CD4-positive, alpha-beta T cell treated with Interleukin-4 for 1 hour (primary cell): ENCODE results near the gene RAB40C.

Source experiments
- DNase-seq, 2 donors: peaks; one replicate each; pipeline ENCODE4 v3.0.0-alpha.2; 2020 to 2022

The RAB40C gene

DNA sequence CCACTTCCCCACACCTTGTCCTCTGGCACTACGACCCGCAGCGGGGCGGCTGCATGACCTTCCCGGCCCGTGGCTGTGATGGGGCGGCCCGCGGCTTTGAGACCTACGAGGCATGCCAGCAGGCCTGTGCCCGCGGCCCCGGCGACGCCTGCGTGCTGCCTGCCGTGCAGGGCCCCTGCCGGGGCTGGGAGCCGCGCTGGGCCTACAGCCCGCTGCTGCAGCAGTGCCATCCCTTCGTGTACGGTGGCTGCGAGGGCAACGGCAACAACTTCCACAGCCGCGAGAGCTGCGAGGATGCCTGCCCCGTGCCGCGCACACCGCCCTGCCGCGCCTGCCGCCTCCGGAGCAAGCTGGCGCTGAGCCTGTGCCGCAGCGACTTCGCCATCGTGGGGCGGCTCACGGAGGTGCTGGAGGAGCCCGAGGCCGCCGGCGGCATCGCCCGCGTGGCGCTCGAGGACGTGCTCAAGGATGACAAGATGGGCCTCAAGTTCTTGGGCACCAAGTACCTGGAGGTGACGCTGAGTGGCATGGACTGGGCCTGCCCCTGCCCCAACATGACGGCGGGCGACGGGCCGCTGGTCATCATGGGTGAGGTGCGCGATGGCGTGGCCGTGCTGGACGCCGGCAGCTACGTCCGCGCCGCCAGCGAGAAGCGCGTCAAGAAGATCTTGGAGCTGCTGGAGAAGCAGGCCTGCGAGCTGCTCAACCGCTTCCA lies 43.6 kb downstream of the RAB40C start:
- no peak for DNase-seq

DNA sequence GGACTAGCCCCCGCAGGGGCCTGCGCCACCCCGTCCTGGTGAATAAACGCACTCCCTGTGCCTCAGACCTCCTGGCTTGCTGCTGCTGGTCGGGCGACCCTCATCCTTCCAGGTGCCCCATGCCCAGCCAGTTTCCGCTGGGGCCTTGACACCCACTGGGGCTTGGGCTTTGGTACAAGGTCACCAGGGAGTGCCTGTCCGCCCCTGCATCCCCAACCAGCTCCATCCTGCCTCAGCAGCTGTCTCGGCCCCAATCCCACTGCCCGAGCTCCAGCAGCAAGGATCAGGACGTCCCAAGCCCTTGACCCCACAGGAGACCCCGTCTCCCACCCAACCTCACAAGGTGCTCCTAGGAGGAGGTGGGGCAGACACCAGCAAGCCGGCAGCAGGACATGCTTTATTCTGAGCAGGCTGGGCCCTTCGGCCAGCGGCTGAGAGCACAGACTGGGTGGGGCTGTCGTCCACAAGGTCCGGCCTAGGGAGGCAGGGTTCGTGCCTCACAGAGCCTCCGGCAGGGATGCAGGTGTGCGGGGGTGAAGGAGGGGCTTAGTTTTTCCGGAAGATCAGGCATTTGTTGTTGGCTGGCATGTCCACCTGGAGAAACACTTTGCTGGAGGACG lies 44.3 kb downstream of the RAB40C start:
- no peak for DNase-seq

- no peak for DNase-seq
Observed at GRCh38 chr16:634996-635395, 45.1 kb downstream of the RAB40C start.

GRCh38 chr16:635573-636205 lies 45.8 kb downstream of the RAB40C start:
- no peak for DNase-seq

- peak; percentile 95 for DNase-seq
Observed at GRCh38 chr16:636206-637080, 46.6 kb downstream of the RAB40C start, which contains the start of gene METTL26. Gene METTL26, minus strand, starts transcription at chr16:636305. Its CDS starts 15 bp downstream, at chr16:636290.

DNA sequence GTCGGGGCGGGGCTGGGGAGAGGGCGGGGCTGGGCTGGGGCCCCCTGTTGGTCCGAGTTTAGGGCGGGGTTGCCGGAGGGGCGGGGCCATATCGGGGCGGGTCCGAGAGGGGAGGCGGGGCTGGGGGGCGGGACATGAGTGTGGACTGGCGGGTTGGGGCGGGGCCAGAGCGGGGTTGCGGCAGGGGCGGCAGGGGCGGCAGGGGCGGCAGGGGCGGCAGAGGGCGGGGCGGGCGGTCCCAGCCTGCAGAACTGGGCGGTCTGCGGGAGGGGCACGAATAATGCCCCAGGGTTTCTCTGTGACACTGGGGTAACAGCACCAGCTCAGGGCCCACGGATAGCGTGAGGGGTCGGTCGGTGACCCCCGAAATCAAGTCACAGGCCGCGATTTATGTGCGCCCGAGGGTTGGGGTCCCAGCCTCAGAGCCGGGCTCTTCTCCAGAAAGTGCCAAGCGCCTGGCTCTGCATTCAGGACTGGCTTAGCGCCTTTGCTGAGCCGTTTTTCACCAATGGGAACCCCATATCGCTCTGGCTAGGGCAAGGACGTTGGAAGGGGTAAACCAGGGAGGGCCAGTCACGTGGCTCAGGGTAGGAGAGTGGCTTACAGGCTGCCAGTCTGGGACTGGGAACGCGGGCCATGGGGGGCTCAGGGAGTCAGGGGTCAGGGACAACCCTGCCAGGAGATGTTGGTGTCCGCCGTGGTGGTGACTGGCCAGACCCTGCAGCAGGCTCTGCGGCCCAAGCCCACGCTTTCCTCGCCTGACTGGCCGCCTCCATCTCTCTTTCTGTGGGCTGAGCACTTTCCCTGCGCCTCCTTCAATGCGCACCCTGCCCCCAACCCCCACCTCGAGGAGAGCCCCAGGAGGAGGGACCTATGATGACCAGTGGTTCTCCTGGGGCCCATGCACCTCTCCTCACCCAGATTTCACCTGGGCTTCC lies 47.5 kb downstream of the RAB40C start:
- DNase-seq = peak; percentile 87 to 91

DNA sequence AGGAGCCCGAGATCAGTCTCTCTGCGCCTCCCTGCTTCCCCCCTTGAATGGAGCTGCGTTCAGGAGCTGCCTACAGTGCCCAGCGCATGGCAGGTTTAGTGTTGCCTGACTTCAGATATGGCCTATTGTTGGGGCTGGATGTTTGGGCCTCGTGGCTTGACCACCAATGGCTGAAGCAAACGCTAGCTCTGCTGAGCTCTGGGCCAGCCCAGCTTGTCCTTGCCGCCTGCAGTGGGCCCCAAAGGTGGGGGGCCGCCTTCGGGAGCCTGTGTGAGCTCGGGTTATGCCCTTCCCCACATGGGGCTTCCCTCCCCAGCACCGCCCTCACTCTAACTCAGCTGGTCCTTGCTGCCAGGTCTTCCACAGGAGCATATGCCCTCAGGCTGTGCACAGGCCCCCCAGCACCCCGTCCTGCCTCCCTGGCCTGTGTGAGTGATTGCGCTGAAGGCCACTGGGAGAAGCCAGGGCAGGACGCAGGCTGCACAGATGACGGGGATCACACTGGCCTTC lies 48.2 kb downstream of the RAB40C start:
- DNase-seq = no peak

DNA sequence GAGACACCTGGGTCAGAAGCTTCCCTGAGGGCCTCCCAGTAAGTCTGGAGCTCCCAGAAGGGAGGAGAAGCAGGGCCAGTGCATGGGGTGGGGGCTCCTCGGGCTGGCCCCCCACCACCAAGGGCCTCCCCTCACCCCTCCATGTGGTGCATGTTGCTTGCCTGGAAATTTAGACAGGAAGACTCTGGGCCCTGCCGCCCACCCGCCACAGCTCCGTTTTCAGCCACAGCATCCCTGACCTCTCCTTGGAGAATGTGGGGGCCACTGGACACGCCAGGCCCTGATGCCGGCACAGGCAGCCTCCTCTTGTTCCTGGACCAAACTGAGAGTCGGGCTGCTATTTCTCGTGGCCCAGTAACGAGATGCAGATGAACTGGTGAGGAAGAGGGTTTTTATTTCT lies 49.0 kb downstream of the RAB40C start:
- no peak for DNase-seq

DNA sequence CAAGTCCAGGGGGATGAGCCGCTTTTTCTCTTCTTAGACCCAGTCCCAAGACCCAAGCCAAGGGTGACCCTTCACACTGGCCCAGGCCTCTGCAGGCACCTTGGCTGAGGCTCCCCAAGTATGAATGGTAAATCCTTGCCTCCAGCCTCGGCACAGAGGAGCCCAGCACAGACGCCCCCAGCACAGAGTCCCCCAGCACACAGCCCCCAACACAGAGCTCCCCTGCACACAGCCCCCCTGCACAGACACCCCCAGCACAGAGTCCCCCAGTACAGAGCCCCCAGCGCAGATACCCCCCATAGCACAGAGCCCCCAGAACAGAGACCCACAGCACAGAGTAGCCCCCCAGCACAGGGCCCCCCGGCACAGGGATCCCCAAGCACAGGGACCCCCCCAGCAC lies 50.7 kb downstream of the RAB40C start:
- no peak for DNase-seq

DNA sequence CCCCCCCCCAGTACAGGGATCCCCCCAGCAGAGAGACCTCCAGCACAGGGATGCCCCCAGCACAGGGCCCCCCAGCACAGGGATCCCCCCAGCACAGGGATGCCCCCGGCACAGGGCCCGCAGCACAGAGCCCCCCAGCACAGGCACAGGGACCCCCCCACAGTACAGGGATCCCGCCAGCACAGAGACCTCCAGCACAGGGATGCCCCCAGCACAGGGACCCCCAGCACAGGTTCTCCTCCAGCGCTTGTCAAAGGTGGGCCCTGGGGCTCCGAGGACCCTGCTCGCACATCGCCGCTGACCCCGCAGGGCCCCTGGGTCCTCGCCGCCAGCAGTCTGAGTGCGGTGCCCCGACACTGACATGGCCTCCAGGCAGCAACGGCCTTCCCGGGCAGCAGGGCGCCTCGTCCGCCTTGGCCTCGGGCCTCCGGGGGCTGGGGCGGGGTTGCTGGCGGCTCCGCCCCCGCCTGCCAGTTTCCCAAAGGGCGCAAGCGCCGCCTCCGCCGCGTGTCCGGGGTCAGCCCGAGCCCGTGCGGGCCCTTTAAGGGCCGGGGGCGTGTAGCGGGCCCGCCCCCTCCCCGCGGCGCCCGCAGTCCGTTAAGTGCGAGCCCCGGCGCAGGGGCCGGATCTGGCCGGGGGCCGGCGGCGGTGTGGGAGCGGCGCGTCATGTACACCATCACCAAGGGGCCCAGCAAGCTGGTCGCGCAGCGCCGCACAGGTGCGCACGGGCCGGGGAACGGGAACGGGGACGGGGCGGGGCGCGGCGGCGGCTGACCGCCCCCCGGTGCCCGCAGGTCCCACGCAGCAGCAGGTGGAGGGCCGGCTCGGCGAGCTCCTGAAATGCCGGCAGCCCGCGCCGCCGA lies 51.7 kb downstream of the RAB40C start, which contains the start of gene MCRIP2:
MCRIP2 (plus strand) TSS at position 503 of the 863 bp plus-strand sequence; CDS start at position 667, 164 bp downstream.
- peak; percentile 59 to 68 for DNase-seq

DNA sequence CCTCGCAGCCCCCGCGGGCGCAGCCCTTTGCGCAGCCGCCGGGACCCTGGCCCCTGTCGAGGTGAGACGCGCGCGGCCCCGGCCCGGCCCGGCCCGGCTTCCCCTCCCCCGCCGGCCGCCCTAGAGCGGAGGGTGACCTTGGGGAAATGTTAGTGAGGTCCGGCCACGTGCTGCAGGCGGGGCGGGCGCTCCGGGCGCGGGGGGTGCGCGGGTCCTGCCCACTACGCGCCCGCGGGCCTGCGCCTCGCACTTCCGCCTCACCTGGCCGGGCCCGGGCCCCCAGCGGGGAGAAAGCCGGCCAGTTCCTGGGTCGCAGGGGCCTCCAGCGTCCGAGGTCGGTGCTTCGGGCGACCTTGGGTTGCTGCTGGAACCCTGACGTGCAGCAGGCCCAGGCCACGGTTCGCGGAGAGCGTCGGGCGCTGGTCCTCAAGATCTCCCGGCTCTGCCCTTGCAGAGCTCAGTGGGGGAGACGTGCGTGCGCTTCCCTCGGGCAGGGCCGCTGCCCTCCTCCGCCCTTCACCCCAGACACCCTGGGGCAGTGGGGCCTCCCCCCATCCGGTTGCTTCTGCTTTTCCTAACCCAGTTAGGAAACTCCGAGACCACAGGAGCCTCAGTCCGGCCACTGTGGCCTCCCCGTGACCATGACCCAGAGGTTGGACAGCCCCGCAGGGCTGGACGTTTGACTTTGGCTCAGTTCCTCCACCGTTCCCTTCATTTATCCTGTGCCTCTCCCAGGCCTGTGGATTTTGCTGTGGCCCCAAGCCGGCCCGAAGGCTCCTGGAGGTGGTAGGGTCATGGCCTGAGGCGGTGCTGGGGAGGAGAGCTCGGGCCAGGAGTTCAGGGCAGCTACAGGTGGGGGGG lies 52.6 kb downstream of the RAB40C start:
- peak; percentile 31 to 59 for DNase-seq

DNA sequence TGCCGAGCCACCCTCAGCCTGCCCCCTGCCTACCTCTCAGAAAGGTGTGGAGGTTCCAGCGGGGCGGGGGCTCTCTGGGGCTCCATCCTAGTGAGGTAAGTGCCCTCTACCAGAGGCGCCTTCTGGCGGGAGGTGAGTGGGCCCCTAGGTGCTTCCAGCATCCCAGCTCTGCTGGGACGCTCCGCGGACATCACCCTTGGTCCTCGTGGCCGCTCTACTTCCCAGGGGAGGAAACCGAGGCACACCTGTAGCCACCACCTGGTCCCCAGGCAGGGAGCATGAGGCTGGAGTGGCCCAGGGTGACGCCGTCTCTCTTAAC lies 53.1 kb downstream of the RAB40C start:
- no peak for DNase-seq

DNA sequence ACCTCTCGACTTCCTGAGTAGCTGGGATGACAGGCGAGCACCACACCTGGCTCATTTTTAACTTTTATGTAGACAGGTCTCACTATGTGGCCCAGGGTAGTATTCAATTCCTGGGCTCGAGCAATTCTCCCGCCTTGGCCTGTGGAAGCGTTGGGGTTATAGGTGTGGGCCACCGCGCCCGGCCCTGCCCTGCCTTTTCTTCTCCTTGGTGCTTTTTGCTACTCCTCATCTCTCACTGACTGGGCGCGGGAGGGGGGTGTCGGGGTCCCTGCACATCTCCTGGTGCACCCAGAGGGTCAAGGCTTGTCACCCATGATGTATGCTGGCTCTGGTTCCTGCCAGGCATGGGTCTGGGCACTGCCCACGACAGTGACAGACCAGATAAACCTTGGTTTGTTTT lies 54.7 kb downstream of the RAB40C start:
- no peak for DNase-seq

DNA sequence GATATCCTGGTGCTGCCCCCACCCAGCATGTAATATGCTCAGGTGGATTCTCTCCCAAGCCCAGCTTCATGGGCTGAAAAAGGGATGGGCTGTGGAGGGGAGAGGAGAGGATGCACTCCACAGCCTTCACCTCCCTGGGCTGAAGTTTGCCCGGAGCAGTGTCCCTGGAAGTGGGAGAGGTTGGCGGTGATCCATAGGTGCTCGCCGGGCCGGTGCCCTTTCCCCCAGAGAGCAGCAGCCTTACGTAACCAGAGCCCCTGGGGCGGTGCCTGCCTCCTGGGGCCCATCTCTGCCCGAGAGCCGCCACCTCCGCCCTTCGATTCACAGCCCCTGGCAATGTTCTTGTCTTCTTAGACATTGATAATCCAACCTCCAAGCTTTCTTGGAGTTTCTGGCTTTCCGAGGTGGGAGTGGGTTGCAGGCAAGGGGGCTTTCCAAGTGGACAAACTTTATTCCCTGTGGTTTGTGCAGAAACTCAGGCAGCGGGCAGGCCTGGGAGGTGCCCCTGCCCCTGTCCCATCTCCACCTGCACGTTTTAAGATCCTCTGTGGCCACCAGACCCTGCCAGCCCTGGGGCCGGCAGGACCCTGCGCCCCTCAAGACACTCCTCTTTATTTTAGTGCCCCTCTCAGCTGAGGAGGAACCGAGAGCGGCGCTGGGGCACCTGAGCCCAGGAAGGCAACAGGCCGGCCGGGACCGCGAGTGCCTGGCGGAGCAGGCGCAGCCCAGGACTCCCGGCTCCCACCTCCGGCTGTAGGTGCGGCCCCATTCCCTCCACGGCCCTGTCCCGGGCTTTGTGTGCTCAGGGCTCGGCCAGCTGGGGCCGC lies 56.2 kb downstream of the RAB40C start:
- DNase-seq = no peak

DNA sequence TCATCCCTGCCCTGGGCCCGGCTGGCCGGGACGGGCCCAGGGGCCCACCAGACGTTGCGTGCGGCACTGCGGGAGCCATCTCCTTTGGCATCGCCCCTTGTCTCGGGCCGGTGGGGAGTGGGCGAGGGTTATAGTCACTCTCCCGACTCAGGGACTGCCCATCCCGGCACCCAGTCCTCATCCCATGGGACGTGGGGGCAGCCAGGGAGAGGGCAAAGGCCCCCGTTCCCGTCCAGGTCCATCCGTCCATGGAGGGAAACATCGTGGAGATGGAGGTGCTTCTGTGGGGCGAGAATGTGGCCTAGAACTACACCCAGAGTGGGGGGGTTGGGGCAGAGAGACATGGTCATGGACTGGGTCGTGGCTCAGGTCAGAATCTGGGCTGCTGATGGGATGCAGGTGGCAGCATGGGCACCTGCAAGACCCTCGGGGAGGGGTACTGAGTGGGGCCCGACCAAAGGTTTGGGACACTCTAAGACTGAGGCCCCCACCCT lies 56.9 kb downstream of the RAB40C start:
- DNase-seq = no peak

GRCh38 chr16:647173-647902 lies 57.5 kb downstream of the RAB40C start:
- no peak for DNase-seq

DNA sequence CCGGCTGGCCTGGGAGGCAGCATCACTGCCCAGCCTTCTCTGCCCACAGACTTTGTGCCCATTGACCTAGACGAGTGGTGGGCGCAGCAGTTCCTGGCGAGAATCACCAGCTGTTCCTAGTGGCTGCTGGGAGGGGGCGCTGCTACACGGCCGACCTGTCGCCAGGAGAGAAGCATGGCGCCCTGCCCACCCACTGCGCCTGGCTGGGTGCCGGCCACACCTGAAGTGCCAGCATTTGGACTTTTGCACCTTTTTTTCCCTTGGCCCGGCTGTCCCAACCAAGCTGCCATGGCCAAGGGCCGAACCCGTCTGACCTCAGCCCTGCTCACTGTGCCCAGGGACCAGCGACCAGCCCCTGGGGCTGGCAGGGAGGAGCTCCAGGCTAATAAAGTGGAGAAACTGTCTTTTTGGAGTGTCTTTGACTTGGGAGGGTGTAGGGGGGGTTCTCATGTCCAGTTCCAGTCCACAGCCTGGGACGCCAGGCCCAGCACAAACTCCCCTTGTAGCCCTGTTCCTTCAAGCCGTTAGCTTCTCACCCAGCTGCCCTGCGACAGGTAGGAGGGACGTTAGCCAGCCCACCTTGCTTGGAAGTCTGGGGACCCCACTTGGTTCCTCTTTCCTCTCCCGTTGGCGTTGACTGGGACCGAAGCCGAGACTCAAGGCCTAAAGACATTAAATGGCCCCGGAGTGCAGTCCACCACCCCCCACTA lies 58.4 kb downstream of the RAB40C start:
- peak; percentile 26 to 46 for DNase-seq
